Myocyte (in vitro differentiated cells): ENCODE results near the gene NAGLU. TPM values are rescaled to one million over a fixed set of nuclear protein-coding genes. Genes with fewer than 3 reads are reported as not detected.

Source experiments
- DNase-seq: peaks from one replicate; pipeline ENCODE4 v3.0.0-alpha.2; 2012; ENCODE audit warnings: low read depth
- total RNA-seq: library from RNA; depleted of rRNA; stranded (reverse); fragments of >200 nt; gene quantifications from 2 replicates; pipeline ENCODE4 v1.2.3, GENCODE V29; 2014

The NAGLU gene
- total RNA-seq, 1 donor from 2014 or later = 98.8 TPM

DNA sequence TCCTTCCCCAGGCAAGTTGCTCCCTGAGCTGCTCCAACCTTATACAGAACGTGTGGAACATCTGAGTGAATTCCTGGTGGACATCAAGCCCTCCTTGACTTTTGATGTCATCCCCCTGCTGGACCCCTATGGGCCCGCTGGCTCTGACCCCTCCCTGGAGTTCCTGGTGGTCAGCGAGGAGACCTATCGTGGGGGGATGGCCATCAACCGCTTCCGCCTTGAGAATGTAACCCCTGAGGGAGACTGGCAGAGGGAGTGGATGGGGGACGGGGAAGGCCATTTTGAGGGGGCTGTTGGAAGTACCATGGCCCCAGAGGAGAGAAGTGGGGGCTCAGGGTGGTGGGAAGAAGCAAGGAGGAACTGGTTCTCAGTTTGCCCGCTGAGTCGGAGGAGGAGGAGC, 27.9 kb downstream of the NAGLU start:
- DNase-seq = no peak

DNA sequence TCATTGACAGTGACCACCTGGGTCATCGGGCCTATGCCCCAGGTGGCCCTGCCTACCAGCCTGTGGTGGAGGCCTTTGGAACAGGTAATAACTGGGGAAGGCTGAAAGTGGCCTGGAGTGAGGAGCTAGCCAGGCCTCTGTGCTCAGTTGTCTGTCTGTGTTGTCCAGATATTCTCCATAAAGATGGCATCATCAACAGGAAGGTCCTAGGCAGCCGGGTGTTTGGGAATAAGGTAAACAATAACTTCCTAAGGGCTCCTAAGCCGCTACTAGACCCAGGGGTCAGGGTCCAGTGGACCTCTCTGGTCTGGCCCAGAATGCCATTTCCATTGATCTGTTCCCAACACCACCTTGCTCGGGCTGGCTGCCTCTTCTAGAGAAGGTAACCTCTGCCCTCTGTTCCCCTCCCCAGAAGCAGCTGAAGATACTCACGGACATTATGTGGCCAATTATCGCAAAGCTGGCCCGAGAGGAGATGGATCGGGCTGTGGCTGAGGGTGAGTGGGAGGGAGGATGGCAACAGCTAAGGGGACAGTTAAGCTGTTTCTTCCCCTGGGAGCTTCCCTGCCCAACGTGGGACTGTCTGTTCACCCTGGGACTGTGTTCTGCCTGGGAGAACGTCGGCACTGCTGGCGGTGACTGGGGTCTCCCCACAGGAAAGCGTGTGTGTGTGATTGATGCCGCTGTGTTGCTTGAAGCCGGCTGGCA, 28.9 kb downstream of the NAGLU start:
- DNase-seq = no peak

DNA sequence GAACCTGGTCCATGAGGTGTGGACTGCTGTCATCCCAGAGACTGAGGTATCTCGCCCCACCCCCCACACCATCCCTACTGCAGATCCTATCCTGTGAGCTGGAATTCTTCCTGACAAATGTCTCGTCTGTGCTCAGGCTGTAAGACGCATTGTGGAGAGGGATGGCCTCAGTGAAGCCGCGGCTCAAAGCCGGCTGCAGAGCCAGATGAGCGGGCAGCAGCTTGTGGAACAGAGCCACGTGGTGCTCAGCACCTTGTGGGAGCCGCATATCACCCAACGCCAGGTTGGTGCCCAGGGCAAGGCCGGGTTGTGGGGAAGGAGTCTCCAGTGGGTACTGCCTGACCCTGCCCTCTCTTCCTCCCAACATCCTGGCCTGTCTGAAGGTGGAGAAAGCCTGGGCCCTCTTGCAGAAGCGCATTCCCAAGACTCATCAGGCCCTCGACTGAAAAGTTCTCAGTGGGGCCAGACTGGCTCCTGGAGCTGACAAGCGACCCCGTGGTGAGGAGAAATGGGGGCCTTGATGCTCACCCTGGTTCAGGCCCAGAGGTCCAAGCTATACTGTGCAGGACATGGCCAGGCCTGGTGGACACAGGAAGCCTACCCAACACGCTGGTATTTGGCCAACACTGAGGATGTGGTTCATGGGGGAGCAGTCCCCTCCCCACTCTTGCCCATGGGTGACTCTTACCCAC, 29.6 kb downstream of the NAGLU start:
- no peak for DNase-seq

DNA sequence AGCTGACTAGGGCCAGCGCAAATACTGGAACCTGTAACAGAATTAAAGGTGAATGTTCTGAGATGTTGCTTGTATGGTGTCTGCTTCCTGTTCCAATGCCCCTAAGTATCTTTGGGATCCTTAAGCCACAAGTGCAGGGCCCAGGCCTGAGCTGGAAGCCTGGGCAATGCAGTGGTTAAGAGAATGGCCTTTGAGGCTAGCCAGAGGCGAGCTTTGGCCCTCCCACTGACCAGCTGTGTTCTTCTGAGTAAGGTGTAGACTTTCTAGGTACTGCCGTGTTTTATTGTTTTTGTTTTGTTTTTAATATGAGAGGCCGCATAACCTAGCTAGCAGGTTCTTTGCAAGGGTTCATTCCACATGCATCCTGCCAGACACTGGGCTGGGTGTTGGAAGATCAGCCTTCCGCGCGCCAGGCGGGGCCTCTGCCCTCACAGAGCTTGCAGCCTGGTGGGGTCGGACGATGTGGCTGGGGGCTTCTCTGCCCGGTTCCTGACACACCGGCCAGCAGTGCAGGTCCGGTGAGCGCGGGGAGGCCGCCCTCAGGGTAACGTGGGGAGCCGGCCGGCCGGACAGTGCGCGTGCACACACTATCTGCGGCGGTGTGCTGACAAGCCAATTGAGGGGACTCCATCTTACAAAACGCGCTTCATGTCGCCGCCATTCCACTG, 30.3 kb downstream of the NAGLU start:
- peak; percentile 35 for DNase-seq

DNA sequence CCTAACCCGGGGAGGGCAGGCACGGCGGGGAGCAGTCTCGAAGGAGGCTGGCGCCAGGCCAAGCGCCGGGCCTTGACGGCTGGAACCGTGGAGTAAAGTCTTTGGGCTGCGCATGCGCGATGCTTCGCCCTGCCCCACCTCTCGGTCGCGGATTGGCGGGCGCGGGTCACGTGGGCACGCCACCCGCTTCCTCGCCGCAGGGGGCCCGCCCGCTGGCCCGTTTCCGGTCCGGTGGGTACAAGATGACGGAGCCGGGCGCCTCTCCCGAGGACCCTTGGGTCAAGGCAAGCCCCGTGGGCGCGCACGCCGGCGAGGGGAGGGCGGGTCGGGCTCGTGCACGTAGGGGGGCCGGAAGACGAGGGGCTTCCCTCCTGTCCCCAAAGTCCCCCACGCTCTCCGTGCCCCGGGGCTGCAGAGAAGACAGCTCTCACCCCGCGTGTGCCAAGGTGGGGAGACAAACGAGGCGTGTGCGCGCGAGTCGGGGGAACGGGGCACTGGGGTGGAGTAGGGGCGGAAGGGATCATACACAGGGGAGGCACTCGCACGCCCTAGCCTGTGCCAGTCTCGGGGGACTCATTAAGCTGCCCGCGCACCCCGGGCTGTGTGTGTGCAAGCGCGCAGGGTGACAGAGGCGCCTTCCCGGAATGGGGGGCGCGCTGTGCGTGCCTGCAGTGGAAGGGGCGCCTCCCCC, 31.0 kb downstream of the NAGLU start, which contains the start of gene MLX:
Gene MLX, plus strand, starts transcription at position 218 of the 691 bp plus-strand sequence. Its CDS starts 25 bp downstream, at position 243.
- peak; percentile 91 for DNase-seq

DNA sequence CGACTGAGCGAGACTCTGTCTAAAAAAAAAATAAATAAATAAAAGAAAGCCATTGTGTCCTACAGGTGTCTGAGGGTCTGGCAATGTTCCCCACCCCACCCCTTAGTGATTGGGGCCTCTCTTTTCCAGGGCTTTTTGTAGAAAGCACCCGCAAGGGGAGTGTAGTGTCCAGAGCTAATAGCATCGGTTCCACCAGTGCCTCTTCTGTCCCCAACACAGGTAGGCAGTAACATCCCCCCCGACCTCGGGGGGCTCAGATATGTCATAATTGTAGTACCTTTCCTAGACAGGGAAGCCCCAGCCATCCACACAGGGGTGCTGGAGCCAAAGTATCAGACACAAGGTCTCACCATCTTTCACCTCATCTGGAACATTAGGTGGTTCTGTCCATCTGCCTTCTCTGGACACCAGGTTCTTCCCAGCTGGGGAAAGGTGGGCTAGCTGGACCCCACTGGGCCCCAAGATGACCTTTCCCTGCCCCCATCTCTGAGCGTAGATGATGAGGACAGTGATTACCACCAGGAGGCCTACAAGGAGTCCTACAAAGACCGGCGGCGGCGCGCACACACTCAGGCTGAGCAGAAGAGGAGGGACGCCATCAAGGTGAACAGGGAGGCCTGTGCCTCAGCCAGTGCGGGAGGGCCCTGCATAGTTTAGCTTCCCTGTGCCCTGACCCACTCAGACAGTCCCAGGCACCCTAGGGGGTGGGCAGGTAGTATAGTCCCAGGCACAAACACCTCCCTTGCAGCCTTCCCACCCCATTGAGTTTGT, 32.5 kb downstream of the NAGLU start:
- no peak for DNase-seq

DNA sequence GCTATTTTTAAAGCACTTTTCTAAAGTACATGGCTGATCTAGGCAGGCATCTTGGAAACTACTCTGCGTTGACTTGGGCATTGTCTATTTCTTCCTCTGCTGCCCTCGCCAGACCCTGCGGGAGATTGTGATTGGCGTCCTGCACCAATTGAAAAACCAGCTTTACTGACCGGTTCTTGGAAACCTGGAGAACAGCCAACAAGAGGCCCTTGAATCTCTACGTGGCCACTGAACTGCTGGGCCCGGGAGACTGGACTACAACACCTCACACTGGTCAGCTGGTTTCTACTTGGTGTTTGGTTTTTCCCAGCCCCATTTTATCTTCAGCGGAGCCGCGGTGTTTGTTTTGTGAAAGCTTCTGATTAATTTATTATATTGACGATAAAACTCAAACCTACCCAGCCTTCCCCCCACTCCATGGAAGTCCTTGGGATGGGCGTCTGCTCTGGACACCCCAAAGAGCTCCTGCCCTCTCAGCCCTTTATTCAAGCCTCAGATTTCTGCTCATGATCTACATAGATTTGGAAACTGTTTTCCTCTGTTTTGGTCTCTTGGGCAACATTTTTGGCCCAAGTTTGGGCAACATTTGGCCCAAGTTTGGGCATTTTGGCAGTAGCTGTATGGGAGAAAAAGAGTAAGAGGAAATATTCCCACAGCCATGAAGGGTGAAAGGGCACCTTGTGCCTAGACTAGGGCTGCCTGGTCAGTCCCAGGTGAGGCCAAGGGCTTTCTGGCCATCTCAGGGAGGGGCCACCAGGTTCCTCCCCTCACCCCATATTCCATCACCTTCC, 35.6 kb downstream of the NAGLU start:
- no peak for DNase-seq

DNA sequence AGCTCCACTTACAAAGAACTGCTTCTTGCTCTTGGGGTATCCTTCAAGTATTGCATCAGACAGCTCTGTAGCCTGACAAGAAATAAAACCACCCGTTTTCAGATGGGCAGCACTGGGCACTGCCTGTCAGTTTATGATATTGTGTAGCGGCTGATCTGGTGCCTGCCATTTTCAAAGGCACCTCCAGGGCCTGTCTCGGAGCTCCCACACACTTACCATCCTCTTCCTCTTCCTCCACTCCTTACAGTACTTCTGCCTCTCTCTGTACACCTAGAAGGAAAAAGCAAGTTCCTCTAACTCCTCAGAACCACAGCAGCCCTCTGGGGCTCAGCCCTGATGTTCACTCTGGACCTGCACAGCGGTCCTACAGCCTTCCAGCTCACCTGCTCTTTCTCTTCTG, 37.1 kb downstream of the NAGLU start:
- no peak for DNase-seq

DNA sequence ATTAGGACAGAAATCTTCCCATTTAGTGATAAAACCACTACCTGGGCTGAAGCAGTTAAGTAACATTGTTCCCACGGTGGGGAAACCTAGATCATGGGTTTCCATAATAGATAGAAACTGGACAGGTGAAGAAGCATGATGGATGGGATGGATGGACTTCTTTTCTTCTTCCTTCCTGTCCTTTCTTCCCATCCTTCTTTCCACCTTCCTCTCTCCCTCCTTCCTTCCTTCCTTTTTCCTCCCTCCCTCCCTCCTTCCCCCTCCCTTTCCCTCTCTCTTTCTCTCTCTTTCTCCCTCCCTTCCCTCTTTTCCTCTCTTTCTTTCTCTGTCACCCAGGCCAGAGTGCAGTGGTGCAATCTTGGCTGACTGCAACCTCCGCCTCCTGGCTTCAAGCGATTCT, 38.4 kb downstream of the NAGLU start:
- DNase-seq = no peak

DNA sequence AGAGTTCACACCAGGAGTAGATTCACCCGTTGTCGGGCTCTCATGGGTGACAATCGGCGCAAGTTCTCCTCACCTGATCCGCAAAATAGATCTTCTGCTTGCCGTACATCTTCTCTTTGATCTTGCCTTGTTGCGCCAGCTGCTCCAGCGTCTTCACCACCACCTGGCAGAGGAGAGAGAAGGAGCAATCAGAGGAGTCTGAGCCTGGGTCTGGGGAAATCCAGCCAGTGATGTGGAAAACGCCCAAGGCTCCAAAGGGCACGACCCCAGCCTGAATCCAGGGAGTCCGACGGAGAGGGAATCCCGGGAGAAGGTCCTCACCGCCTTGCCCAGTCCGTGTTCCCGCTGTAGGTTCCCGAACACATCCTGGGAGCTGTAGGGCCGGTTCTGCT, 41.1 kb downstream of the NAGLU start:
- DNase-seq = no peak

DNA sequence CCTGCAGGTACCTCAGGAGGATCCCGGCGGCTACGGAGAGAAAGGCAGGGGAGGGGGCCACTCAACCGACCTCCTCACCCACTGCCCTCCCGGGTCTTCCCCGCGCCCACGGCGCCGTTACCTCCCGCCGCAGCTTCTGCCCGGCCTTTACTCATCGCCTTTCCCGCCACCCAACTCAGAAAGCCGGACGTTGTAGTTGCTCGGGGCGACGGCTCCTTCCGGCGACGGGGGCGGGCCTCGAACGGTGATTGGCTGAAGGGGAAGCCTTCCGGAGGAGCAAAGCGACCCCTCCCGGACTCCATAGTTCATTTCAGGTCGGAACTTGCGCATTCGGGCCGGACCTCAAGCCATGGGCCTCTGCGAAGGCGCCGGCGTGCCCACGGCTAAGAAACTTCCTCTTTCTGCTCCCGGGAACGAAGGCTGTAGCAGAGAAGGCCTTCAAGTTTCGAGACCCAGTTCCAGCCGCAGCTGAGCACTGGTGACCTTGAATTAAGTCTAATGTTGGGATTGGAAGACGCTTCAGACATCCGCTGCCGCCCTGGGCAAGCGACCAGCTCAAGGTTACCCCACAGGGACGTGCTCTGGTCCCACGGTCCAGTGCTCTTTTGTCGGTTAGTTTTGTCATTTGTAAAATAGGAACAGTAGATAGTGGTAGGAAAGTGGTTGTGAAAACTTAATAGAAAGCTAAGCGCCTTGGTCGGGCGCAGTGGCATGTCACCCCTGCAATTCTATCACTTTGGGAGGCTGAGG, 41.7 kb downstream of the NAGLU start, which contains the start of gene PSMC3IP:
Gene PSMC3IP, minus strand, starts transcription at position 198 of the 750 bp plus-strand sequence. Its CDS starts 43 bp downstream, at position 155.
- peak; percentile 94 for DNase-seq

DNA sequence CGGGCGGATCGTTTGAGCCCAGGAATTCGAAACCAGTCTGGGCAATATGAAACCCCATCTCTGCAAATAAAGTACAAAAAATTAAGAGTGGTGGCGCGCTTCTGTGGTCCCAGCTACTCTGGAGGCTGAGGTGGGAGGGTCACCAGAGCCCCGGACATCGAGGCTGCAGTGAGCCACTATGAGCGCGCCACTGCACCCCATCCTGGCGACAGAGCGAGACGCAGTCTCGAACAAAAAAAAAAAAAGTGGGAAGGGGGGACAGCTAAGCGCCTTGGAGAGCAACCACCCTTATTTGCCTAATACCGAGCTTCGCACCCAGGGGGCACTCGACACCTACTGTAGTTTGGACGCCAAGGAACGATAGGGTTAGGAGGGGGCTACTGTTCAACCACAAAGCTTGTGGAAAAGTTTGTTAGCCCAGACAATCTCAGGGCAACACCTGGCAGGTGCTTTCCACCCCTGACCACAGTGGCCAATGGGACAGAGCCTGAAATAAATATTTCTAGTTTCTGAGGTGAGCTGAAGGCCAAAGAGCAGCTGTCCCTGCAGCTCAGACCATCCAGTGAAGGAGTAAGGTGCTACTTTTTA, 42.3 kb downstream of the NAGLU start:
- DNase-seq = peak; percentile 81

DNA sequence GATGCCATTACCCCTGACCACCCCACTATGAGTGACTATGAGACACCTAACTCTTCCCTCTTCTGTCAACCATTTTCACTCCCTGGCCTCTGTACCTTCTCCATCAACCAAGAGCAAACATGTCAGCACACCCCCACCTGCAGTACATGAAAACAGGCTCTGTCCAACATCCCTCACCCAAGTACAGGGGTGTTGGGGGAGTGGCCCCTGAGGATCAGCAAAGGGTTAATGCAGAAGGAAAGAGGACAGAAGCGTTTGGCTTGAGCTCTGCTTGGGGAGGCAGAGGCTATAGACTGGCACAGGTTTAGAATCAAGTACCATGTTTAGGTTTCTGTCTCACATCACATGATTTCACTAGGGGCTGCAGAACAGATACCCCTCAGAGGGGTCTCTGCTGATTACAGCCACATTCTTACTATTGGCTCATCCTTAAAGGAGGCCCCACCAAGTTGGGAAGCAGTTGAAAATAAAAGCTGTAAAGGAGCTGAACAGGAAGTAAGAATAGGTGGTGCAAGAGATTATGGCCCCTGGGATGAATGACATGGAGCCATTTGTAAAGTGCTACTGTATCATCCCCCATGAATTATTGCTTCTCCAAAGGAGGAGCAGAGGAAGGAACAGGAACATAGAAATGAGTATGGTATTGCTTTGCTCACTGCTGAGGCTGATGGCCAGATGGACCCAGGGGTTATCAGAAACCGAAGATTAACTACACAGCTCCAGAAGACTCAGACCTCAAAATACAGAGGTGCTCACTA, 43.9 kb downstream of the NAGLU start:
- no peak for DNase-seq

DNA sequence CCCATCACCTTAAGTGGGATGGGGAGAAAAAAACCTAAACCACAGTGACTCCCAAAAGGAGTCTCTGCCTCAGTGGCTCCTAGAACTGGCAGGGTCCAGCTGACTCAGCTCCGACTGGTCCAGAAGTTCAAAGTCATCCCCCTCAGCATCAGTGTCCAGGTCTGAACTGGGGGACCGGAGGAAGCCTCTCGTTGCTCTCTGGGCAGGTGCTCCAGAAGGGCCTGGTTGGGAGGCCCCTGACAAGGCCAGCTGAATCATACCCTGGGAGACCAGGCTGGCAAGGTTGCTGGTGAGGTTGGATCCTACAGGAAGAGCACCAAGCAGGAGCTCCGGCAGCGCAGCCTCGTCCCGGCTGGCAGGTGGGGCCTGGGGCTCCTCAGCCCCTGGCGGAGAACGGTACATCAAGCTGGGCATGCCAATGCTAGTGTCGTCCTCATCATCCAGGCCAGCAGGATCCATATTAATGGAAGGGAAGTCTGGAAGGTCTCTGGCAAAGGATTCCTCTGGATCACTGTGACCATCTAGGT, 45.8 kb downstream of the NAGLU start:
- no peak for DNase-seq

DNA sequence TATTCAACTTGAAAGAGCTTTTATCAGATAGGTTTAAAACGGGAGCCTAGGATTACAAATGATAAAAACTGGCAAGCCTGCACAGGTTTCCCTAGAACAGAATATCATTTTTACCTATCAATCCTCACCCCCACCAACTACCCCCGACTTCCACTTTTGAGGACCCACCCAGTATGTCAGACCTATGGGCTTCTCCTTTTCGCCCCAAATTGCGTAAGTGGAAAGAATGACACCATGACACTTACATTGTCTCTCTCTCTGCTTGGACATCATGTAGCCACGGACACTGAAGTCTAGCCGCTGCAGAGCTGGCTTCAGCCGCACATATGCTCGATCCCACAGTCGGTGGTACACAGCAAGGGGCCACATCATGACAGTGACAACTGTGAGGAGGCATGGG, 48.8 kb downstream of the NAGLU start:
- no peak for DNase-seq

DNA sequence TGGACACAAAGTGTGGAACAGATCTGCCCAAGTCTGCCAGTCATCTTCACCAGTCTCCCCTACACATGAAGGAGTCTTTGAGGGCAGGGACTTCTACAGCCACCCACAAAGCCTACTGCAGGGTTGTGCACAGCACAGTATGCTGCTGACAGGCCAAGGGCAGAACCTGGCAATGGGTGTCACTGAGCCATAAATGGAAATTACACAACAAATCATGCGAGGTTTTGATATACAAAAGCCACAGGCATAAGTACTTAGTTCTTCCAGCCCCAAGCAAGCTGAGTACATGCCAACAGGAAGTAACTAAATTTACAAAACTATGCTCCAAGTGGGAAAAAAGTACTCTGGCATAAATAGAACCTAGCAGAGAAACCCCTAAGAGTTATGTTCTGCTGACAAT, 49.3 kb downstream of the NAGLU start:
- DNase-seq = no peak

DNA sequence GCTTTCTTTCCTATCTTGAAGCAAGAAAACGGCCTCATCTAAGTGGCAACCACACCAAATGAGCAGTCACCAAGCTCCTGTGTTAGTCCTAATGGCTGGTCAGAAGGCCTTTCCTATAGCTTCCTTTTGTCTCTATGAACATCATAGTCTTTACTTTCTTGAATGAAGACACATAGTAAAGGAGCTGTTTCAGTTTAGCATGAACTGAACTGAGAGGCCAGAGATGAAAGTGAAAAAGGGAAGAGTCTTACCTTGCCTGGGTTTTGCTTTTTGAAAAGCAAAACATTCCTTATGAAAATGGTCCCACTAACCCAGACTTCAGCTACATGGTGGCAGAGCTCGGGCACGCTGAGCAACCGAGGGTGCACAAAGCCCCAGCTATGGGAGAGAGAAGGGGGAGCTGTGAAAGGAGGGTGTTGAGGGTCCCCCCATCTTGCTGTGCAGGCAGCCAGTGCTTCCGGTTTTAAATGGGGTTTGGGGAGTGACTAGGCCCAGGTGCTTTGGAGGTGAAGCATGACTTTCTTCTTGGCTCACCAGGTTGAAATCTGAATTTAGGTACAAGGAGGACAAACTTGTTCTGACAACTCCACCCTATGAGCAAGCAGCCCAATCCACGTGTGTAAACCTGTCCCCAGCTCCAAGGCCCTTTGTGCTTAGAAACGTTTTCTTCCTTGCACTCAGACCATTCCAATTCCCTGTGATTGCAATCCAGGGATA, 50.6 kb downstream of the NAGLU start:
- DNase-seq = no peak
